Medulla oblongata (tissue), 1 donor: ENCODE results near the gene PLPP1.
A peak's percentile ranks its signal among the peaks of the same experiment; 100 is the strongest.

ENCODE experiments used
- DNase-seq: peaks from one replicate; pipeline ENCODE4 v3.0.0-alpha.2; 2015; ENCODE audit errors: extremely low spot score

PLPP1 gene

GRCh38 chr5:55407059-55407684, 127.6 kb downstream of the PLPP1 start:
- peak; percentile 71 for DNase-seq

DNA sequence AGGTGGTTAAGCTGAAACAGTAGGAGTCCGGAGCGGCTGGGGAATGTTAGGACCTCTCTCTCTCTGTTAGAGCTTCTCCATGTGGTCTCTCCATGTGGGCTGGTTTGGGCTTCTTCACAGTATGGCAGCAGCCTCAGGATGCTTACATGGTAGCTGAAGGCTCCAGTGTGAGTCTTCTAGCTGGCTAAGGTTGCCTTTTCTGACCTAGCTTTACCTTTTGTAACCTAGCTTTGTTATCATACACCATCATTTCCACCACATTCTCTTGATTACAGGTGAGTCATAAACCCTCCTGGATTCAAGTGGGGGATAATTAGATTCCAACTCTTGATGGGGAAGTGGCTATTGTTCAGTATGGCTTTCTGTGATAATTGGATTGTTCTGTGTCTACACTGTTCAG, 128.5 kb downstream of the PLPP1 start:
- no peak for DNase-seq

- DNase-seq = no peak
Measured at GRCh38 chr5:55402199-55402598, 132.6 kb downstream of the PLPP1 start.

DNA sequence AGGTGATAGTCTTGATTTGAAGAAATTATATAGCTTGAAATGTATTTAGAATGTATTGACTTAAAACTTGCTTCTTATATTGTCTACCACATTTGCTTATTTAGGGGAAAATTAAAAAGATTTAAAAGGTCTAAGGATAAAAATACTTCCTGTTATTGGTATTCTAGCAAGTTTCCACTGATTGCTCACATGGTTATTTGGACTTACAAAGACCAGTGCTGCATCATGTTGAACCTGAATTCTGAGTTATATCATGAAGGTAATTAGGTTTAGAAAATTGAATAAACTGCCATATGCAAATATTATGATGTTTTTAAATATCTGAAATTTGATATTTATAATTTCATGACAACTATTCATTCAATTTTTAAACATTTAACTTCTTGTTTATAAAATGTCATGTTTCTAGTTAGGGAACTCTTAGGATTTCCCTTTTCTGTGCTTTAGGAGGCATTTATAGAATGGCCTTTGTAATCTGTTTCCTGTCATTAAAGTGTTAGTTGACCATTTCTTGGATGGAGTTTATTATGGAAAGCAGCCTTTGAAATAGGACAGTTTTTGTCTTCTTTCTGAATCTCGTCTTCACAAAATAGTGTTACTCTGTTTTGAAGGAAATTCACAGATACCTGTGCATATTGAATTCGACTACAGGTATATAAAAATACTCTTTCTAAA, 141.1 kb downstream of the PLPP1 start:
- DNase-seq = no peak

GRCh38 chr5:55392669-55393068, 142.1 kb downstream of the PLPP1 start:
- no peak for DNase-seq

DNA sequence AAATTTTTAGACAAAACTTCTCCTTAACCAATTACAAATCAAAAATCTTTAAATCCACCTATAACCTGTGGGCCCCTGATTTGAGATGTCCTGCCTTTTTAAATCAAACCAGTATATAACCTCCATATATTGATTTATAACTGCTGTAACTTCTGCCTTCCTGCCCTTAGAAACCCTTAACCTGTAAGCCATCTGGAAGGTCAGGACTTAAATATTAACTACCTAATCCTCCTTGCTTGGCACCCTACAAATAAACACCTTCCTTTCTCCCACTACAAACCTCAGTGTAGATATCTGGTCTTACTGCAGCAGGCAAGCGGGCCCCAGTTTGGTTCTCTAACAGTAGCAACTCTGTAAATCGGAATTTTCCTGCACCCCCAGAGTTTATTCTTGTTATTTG, 143.1 kb downstream of the PLPP1 start:
- DNase-seq = no peak

GRCh38 chr5:55387865-55388264, 146.9 kb downstream of the PLPP1 start:
- no peak for DNase-seq

DNA sequence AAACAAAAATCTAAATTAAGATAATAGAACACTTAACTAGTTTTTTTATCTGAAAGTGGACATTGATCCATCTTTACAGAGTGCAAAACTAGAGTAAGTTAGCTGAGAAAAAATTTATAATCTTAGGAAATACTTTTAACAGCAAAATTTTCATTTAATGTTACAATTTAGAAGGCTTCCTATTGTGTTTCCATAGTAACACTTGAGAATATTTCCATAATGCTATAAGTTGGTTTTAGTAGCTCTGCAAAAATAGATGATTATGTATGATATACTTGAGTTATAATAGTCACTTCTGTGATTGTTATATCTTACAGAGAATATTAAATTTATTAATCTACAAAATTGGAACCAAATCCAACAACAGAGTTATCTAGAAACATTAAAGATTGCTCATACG, 148.4 kb downstream of the PLPP1 start:
- DNase-seq = no peak

DNA sequence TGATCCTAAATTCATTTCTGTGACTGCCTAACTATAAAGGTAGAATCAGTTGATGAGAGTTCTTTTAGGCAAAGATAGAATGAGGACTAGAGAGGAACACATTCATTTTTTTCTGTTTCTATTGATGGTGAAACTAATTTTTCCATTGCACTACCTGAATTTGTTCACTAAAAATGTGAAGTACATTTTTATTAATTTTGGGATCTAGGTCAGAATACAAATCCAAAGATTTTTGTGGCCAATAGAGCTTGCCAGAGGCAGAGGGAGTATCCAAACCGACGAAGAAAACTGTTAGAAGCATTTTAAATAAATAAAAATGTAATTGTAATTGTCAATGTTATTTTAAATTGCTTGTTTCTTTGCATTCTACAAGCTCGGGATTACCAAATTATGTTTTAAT, 148.9 kb downstream of the PLPP1 start:
- DNase-seq = no peak

- DNase-seq = no peak
Measured at GRCh38 chr5:55385227-55385626, 149.5 kb downstream of the PLPP1 start.

DNA sequence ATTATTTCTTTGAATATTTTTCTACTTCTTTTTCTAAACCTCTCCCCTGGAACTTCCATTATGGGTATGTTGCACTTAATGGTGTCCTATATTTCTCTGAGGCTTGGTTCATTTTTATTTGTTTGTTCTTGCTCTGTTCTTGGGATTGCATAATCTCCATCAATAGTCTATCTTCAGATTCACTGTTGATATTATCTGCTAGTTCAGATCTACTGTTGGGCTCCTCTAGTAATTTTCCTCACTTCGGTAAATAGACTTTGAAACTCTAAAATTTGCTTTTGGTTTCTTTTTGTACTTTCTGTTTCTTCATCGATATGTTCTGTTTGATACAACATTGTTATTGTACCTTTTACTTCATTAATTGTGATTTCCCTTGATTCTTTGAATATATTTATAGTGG, 150.7 kb downstream of the PLPP1 start:
- DNase-seq = no peak

- no peak for DNase-seq
Measured at GRCh38 chr5:55383254-55383653, 151.5 kb downstream of the PLPP1 start.

DNA sequence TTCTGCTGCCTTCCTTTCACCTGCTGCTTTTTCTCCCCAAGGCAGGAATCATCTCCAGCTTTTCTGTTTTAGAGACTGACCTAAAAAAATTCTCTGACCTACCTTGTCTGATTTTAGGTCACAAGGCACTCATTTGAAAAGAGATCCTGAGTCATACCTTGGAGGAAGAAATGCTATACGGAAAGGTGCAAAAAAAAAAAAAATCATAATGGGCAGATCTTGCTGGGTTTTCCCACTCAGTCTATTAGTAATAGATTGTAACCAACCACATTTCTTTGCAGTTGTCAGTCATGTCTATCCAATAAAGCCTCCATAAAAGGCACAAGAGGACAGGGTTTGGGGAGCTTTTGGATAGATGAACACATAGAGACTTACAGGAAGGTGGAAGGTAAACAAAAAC, 157.0 kb downstream of the PLPP1 start:
- no peak for DNase-seq
